HUES64 (cell line): ENCODE results near the gene TM4SF20.

Source experiments
- H3K27ac ChIP-seq: 2 replicates; pipeline ENCODE4 v1.7.0; 2013; ENCODE audit warnings: low read depth, low read length, inconsistent platforms
- H3K27me3 ChIP-seq: 2 replicates; pipeline ENCODE4 v1.6.1; 2013; ENCODE audit warnings: mild to moderate bottlenecking, low read length; ENCODE audit not compliant: insufficient read depth
- H3K36me3 ChIP-seq: 2 replicates; pipeline ENCODE4 v1.6.1; 2013; ENCODE audit warnings: mild to moderate bottlenecking, low read length; ENCODE audit not compliant: insufficient read depth
- H3K4me1 ChIP-seq: 2 replicates; pipeline ENCODE4 v1.6.1; 2013; ENCODE audit warnings: mild to moderate bottlenecking, low read length, moderate library complexity; ENCODE audit not compliant: insufficient read depth
- H3K4me3 ChIP-seq: 2 replicates; pipeline ENCODE4 v1.5.1; 2013; ENCODE audit warnings: mild to moderate bottlenecking, low read length, moderate library complexity
- H3K9ac ChIP-seq: 2 replicates; pipeline ENCODE4 v1.6.1; 2013; ENCODE audit warnings: mild to moderate bottlenecking, low read depth, low read length
- H3K9me3 ChIP-seq: 2 replicates; pipeline ENCODE4 v1.6.1; 2013; ENCODE audit warnings: low read depth, low read length; ENCODE audit not compliant: insufficient read depth
- WGBS: fragments of 150-250, 120-280 bp; methylation state at CpG from one replicate; pipeline ENCODE4 v1.1.7; 2013; ENCODE audit warnings: missing lambda C conversion rate; 5-methylcytosine and 5-hydroxymethylcytosine counted together

The TM4SF20 gene

DNA sequence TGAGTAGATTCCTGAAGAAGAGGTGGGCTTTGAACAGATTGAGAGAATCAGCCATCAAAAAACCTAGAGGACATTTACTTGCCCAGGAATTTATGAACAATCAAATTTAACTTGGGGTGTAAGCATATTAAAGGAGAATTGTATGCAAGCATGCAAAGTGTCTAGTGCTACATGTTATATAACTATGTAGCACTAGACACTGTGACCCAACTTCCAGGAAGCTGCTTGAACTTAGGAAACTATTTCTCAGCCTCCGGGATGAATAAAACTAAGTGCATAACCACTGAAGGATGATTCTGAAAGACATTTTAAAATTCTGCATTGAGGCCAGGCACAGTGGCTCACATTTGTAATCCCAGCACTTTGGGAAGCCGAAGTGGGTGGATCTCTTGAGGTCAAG, 41.7 kb downstream of the TM4SF20 start:
- 94% methylated on average over 2 of the region's 2 CpGs for WGBS
- H3K4me1 ChIP-seq: no peaks in the 10 kb centered on the region
- H3K9me3 ChIP-seq: no peaks in the 10 kb centered on the region
- peaks cover 82% of the 10 kb centered on the region for H3K36me3 ChIP-seq
- H3K9ac ChIP-seq: no peak overlapping the region
- H3K4me3 ChIP-seq: no peak overlapping the region
- no peaks in the 10 kb centered on the region for H3K27me3 ChIP-seq
- H3K27ac ChIP-seq: no peak overlapping the region

DNA sequence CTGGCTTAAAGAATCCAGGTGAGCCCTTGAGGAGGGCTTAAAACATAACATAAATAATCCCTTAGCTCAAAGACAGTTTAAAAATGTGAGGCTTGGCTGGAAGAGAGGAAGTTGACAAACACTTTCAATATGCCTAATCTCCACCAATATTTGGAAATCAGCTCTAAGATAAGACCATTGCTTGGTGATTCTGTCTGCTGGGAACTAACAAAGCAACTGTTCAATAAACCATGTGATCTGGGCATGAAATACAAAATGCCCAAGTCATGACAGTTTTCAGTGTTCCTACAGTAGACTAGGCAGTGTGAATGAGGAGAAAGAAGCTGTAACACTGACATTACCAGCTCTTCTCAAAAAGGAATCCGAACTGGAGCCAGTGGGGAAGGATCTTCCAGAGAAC, 43.4 kb downstream of the TM4SF20 start:
- Histone ChIP-seq H3K36me3 (peaks cover 78% of the 10 kb centered on the region), H3K4me3 (no peak overlapping the region), H3K27ac (no peak overlapping the region), H3K9ac (no peak overlapping the region), H3K9me3 (no peaks in the 10 kb centered on the region), H3K27me3 (no peaks in the 10 kb centered on the region), H3K4me1 (no peaks in the 10 kb centered on the region)
- WGBS: 96% methylated on average over 1 of the region's 1 CpG

DNA sequence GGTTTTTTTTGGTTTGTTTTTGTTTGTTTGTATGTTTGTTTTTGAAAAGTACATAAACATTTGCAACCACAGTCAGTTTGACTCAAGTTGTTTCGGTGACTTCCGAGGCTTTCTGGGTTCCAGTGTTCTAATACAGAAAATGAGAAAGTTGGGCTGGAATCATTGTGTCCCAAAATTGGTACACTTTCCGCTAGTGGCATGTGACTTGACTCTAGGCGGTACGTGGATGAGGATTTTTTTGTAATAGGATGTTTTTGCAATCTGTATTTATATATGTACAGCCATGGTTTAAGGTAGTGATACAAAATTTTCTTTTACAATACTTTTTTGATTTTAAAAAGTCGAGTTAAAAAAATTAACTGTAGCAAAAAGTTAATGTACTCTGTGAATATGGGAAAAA, 52.3 kb downstream of the TM4SF20 start:
- H3K9me3 ChIP-seq: peaks cover 18% of the 10 kb centered on the region
- no peak overlapping the region for H3K9ac ChIP-seq
- 87% methylated on average over 6 of the region's 6 CpGs for WGBS
- H3K27me3 ChIP-seq: no peaks in the 10 kb centered on the region
- H3K4me1 ChIP-seq: peaks cover 33% of the 10 kb centered on the region
- peaks cover 21% of the 10 kb centered on the region for H3K36me3 ChIP-seq
- H3K27ac ChIP-seq: no peak overlapping the region
- H3K4me3 ChIP-seq: peak overlapping the region; percentile 70

DNA sequence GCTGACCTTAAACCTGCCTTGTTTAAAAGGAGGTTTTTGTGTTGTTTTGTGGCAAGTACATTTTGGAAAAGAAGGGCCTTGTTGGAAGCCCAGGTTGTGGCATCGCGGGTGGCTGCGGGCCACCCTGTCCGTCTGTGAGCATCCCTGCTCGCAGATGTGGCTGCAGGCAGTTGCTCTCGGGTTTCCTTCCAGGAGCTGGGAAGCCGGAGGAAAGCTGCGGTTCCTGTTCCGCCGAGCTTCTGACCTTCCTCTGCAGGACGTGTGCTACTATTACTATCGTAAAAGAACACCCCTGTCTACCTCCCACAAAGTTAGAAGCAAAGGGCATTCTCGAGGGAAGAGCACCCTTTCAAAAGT, 53.3 kb downstream of the TM4SF20 start:
- Histone ChIP-seq H3K9me3 (peaks cover 19% of the 10 kb centered on the region), H3K4me3 (peak overlapping the region; percentile 70), H3K4me1 (peaks cover 33% of the 10 kb centered on the region), H3K27me3 (no peaks in the 10 kb centered on the region), H3K9ac (peak overlapping the region; percentile 88), H3K36me3 (peaks cover 12% of the 10 kb centered on the region; the same call in 1 of the 2 replicates), H3K27ac (peak overlapping the region; percentile 36)
- WGBS: 2% methylated on average over 13 of the region's 13 CpGs

DNA sequence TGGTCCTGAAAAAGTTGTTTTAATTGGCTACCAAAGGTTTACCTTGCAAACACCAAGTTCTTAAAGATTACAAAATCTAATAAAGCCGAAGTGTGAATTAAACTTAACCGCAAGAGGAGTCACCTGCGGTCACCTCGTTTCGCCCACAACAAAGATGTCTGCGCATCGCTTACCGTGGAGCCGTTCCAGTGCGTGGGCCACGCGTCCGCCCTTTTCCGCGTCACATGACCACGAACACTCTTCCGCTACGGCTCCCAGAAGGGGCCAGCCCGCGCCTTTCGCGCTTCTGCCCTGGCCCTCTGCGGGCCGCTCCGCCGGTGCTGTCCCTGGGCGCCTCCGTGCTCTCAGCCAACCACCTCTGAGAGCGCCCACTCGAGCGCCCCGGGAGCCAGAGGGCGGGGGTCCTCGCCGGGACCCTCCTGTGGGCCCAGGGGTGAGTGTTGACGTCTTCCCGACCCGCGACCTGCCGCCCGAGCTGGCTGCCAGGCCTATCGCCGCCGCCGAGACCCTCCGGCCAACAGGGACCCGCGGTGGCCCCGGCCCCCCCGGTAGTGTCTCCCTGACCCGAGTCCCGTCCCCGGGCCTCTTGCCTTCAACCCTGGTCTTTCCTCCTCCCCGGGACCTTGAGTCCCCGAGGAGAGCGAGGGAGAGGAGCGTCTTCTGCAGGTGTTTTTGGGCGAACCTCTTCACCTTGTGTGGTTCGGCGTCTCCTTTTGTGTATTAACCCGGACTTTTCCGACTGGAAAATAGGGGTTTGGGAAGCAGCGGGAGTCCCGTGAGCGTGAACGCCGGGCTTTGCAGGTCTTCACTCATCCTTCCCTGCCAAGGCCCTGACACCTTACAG, 53.9 kb downstream of the TM4SF20 start, which contains the start of gene MFF:
TSS of gene MFF (plus strand) at position 257 of the 844 bp plus-strand sequence. CDS start 5,415 bp downstream, outside the sequence.
- H3K9ac ChIP-seq: peak within 1 kb of the TSS; percentile 88
- WGBS: under 1% methylated on average over 67 of the region's 67 CpGs
- H3K4me3 ChIP-seq: peak within 1 kb of the TSS; percentile 70
- peaks cover 30% of the 10 kb centered on the region for H3K4me1 ChIP-seq
- 0 out of 2 replicates have a peak, but pooled peaks cover 7% of the 10 kb centered on the region for H3K36me3 ChIP-seq
- no peaks in the 10 kb centered on the region for H3K27me3 ChIP-seq
- H3K27ac ChIP-seq: peak within 1 kb of the TSS; percentile 68
- H3K9me3 ChIP-seq: peaks cover 19% of the 10 kb centered on the region

DNA sequence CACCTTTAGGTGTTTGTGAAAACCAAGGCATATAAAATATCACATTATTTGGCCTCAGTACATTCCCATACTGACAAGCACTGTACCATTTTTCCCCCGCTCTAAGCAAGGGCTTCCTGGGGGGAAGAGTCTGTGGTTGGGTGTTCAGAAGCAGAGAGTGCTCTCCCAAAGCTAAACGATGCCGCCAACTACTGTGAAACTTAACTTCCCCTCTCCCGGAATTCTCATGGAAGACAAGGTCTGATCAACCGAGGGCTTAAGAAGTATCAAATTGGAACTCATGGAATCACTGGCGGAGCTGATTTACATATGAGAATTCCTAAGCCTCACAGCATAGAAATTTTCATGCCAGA, 54.5 kb downstream of the TM4SF20 start:
- Histone ChIP-seq H3K9ac (peak overlapping the region; percentile 88), H3K4me3 (peak overlapping the region; percentile 70), H3K27me3 (no peaks in the 10 kb centered on the region), H3K27ac (peak overlapping the region; percentile 66), H3K9me3 (peaks cover 19% of the 10 kb centered on the region), H3K36me3 (0 out of 2 replicates have a peak, but pooled peaks cover 5% of the 10 kb centered on the region), H3K4me1 (peaks cover 24% of the 10 kb centered on the region)
- WGBS: 13% methylated on average over 5 of the region's 6 CpGs

DNA sequence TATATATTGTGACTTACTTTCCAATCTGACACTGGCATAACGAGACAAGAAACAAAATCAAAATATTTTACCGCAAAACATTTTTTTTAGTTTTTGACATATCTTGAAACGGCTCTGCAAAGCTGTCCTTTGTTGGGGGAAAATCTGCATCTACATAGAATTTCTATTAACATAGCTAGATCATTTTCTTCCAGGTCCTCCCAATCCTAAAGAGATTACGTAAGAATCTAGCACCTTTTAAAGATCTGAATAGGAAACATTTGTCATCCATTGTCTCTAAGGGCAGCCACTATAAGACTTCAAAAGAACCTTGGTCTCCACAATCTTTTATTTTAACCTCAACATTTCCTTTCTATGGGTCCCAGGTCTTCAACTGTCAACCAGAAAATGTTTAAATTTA, 55.3 kb downstream of the TM4SF20 start:
- H3K36me3 ChIP-seq: no peaks in the 10 kb centered on the region
- H3K9me3 ChIP-seq: peaks cover 19% of the 10 kb centered on the region
- H3K4me1 ChIP-seq: peaks cover 16% of the 10 kb centered on the region
- no peaks in the 10 kb centered on the region for H3K27me3 ChIP-seq
- WGBS: 85% methylated on average over 4 of the region's 4 CpGs
- H3K9ac ChIP-seq: no peak overlapping the region
- H3K4me3 ChIP-seq: no peak overlapping the region
- H3K27ac ChIP-seq: no peak overlapping the region

DNA sequence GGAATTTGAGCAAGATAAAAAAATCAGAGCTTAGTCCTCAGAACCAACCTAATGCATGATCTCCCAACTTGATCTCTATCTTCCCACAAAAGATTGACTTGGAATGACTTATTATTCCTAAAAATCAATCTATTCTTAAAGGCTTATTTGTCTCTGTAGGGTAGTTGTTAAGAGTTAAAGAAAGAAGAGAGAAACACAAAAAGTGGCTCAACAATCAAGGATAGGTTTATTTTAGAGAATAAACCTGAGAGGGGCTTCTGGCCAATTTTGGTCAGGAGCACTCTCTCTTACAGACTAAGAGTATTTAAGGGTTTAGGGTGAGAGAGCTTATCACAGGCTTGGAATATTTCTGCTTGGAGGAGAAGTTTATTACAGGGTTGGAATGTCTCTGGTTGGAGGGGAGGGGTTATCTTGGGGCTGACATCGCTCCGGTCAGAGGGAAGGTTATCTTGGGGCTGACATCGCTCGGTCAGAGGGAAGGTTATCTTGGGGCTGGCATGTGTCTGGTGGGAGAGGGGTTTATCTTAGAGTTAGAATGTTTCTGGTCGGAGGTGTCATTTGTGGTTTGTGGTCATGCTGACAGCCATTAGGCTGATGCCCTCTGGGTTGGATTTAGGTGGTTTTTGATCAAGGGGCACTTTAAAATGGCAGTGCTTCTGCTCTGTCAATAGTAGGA, 56.4 kb downstream of the TM4SF20 start:
- Histone ChIP-seq H3K9ac (no peak overlapping the region), H3K36me3 (no peaks in the 10 kb centered on the region), H3K4me1 (peaks cover 11% of the 10 kb centered on the region), H3K27ac (no peak overlapping the region), H3K4me3 (no peak overlapping the region), H3K9me3 (peaks cover 19% of the 10 kb centered on the region), H3K27me3 (no peaks in the 10 kb centered on the region)
- 94% methylated on average over 5 of the region's 5 CpGs for WGBS

DNA sequence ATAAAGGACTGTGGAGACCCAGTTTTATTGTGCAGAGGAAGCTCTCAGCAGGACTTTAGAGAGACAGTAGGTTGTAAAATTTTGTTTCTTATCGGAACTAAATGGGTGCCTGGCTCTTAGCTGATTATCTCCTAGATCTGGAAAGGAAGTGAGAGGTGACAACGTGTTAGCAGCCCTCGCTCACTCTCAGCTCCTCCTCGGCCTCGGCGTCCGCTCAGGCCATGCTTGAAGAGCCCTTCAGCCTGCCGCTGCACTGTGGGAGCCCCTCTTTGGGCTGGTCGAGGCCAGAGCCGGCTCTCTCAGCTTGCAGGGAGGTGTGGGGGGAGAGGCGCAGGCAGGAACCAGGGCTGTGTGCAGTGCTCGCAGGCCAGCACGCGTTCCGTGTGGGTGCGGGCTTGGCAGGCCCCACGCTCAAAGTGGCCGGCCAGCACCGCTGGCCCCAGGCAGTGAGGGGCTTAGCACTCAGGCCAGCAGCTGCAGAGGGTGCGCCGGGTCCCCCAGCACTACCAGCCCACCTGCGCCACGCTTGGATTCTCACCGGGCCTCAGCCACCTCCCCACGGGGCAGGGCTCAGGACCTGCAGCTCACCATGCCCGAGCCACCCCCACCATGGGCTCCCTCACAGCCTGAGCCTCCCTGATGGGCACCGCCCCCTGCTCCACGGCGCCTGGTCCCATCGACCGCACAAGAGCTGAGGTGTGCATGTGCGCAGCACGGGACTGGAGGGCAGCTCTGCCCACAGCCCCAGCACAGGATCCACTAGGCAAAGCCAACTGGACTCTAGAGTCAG, 58.6 kb downstream of the TM4SF20 start:
- peaks cover 19% of the 10 kb centered on the region for H3K9me3 ChIP-seq
- H3K9ac ChIP-seq: no peak overlapping the region
- H3K27ac ChIP-seq: no peak overlapping the region
- no peak overlapping the region for H3K4me3 ChIP-seq
- no peaks in the 10 kb centered on the region for H3K4me1 ChIP-seq
- no peaks in the 10 kb centered on the region for H3K36me3 ChIP-seq
- WGBS: 94% methylated on average over 33 of the region's 33 CpGs
- H3K27me3 ChIP-seq: no peaks in the 10 kb centered on the region

DNA sequence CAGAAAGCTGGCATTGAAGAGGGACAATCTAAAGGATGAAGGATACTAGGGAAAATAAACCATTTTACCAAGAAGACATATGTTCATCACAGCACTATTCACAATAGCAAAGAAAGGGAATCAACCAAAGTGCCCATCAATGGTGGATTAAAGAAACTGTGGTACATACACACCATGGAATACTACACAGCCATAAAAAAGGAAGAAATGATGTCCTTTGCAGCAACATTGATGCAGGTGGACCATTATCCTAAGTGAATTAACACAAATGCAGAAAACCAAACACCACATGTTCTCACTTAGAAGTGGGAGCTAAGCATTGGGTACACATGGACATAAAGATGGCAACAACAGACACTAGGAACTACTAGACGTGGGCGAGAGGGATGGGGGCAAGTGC, 61.3 kb downstream of the TM4SF20 start:
- Histone ChIP-seq H3K4me3 (no peak overlapping the region), H3K9ac (no peak overlapping the region), H3K4me1 (no peaks in the 10 kb centered on the region), H3K9me3 (peaks cover 11% of the 10 kb centered on the region), H3K27me3 (no peaks in the 10 kb centered on the region), H3K36me3 (no peaks in the 10 kb centered on the region), H3K27ac (no peak overlapping the region)
- WGBS: 96% methylated on average over 2 of the region's 2 CpGs

DNA sequence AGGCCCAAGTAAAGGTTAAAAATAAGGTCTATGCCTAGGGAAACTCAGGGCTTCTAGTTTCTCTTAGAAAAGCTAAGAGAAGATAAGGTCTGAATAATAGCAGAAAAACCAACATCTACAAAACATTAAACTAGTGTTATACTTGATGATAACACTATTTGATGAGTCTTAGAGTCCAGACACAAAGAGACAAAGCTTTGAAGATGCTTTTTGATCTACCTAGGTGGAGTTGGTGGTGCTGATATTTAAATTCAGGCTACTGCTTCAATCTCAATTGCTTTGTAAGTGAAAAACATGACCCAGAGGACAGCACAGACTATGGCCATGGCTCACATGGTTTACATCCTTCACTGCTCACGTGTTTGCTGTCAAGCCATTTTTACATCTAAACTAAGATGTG, 65.8 kb downstream of the TM4SF20 start:
- Histone ChIP-seq H3K27ac (no peak overlapping the region), H3K27me3 (no peaks in the 10 kb centered on the region), H3K36me3 (no peaks in the 10 kb centered on the region), H3K9ac (no peak overlapping the region), H3K9me3 (no peaks in the 10 kb centered on the region), H3K4me1 (no peaks in the 10 kb centered on the region), H3K4me3 (no peak overlapping the region)
- 89% methylated on average over 1 of the region's 1 CpG for WGBS
